Measurements from ENCODE around the gene CYTH1. TPM values are rescaled to one million over a fixed set of nuclear protein-coding genes. Genes with fewer than 3 reads are reported as not detected.
A peak's percentile ranks its signal among the peaks of the same experiment; 100 is the strongest.

Gene CYTH1
- total and polyA plus RNA-seq, 8 donors = 18.3 to 34.4 (median 23.5) TPM

DNA sequence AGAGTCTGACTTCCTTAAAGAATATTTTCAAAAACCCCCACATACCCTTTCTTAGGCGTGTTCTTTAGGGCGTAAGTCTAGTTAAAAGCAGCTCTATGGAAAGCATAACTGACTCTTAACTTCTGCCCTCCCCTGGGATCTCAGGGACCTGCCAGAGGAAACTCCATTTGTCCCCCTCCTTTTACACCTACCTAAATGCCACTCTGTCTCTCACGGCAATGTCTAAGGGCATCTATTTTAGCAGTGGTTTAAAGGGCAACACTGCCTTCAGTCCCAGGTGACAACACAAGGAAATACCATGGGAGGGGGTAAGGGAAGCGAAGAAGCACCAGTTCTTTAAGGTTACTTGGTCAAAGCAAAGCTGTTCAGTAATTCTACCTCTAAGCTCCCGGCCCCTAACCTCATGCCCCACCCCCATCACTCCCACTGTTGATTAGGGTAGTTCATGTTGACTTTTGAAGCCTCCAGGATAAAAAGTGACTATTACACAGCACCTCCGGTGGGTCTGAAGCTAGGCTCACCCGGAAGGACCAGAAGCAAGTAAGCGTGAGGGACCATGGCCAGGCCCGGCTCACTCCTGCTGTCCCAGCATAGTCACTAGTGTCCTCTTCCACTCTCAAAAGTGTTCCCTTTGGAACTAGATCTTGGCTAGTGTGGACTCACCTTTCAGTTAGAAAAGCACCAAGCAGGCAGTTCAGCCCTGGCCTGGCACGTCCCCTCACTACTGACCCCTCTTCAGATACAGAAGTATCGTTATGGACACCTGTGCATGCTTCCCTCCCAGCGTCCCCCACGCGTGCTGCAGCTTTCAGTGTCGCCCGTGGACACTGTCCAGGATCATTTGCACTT lies 47.1 kb downstream of the CYTH1 start:
- Histone ChIP-seq H3K9me3 (no peaks in the 10 kb centered on the region), H3K4me3 (peak overlapping the region in 2 of 4 donors; percentile 54 to 70), H3K27me3 (no peaks in the 10 kb centered on the region), H3K36me3 (no peaks in the 10 kb centered on the region), H3K4me1 (peaks cover 0 to 30% (median 5%) of the 10 kb centered on the region in 3 donors), H3K27ac (peak overlapping the region; percentile 22 to 88 (median 75))
- no peak for TF ChIP-seq CTCF (IDR thresholded peaks at IDR 0.05)
- no peak for DNase-seq
- no peak for FAIRE-seq
- ATAC-seq = peak; percentile 6 to 21 (median 12)
- 33 to 34% methylated on average over 16 of the region's 16 CpGs for WGBS, 2 donors
- intact Hi-C loops (cut with DNase I) = no loop called here

DNA sequence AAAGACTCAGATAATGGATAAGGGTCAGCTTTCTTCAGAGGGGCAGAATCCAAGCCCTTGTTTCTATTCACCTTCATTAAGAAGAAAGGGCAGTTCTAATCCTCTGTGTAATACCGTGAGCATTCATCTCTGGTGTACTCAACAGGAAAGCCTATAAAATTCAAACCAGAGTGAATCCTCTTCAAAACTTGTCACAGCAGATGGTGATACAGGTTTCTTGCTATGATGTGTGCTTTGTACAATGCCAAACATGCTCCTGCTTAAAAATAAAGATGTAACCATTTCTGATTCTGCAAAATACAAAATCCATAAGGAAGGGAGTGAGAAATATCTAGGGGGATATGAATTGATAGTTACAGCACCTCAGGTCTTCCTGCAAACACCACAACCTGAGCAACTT lies 49.7 kb downstream of the CYTH1 start:
- peaks cover 0 to 24% (median 4%) of the 10 kb centered on the region in 3 donors for H3K4me1 ChIP-seq
- no peaks in the 10 kb centered on the region for H3K27me3 ChIP-seq
- 83 to 97% methylated on average over 1 of the region's 1 CpG for WGBS, 2 donors
- DNase-seq = no peak
- FAIRE-seq = no peak
- intact Hi-C loops (cut with DNase I) = no loop called here
- no peaks in the 10 kb centered on the region for H3K36me3 ChIP-seq
- no peak for ATAC-seq
- no peak for TF ChIP-seq CTCF (IDR thresholded peaks at IDR 0.05)
- no peak overlapping the region for H3K27ac ChIP-seq
- H3K9me3 ChIP-seq = no peaks in the 10 kb centered on the region
- no peak overlapping the region for H3K4me3 ChIP-seq

DNA sequence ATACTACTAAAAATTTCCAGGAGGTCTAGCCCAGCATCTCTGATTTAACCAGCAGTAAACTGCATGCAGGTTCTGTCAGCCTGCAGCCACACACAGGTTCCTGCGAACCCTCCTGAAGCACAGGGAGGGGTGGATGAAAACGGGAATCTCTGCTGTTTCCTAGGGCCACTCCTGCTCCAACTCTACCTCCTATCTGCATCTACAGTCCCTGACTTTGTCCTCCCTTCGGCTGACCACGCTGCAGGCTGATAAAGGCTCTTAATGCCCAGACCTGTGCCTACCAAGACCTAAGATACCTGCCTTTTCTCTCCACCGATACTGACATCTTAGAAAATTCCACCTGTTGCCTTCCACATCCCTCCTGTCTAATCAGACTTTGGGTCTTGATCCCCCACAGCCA lies 50.2 kb downstream of the CYTH1 start:
- TF ChIP-seq CTCF (IDR thresholded peaks at IDR 0.05) = no peak
- DNase-seq = no peak
- intact Hi-C loops (cut with DNase I) = no loop called here
- FAIRE-seq = no peak
- ATAC-seq = no peak
- H3K9me3 ChIP-seq = no peaks in the 10 kb centered on the region
- H3K36me3 ChIP-seq = no peaks in the 10 kb centered on the region
- no peak overlapping the region for H3K4me3 ChIP-seq
- H3K4me1 ChIP-seq = peaks cover 0 to 20% (median 0%) of the 10 kb centered on the region in 3 donors
- no peak overlapping the region for H3K27ac ChIP-seq
- 81% methylated on average over 5 of the region's 5 CpGs for WGBS, 2 donors
- H3K27me3 ChIP-seq = no peaks in the 10 kb centered on the region

DNA sequence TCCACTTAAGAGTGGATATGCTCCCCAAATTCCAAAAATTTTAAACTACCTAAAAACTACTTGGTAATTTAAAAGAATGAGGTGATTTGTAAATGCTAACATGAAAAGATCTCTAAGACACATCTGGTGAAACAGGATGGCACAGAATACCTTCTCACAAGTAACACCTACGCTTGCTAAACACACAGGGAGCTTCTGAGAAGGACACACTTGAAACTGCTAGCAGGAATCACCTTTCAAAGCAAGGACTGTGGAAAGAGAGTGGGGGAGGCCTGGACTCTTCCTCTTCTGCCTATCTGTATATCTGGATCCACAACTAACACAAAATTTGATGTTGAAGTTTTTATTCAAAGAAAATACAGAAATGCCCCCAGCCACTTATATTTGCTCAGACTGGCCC lies 52.4 kb downstream of the CYTH1 start:
- H3K27me3 ChIP-seq = no peaks in the 10 kb centered on the region
- ATAC-seq (no peak), DNase-seq (no peak), FAIRE-seq (no peak)
- no peaks in the 10 kb centered on the region for H3K9me3 ChIP-seq
- H3K36me3 ChIP-seq = no peaks in the 10 kb centered on the region
- no peak overlapping the region for H3K27ac ChIP-seq
- no peak overlapping the region for H3K4me3 ChIP-seq
- no peak for TF ChIP-seq CTCF (IDR thresholded peaks at IDR 0.05)
- intact Hi-C loops (cut with DNase I) = no loop called here
- H3K4me1 ChIP-seq = peaks cover 0 to 15% (median 5%) of the 10 kb centered on the region in 3 donors
- WGBS, 2 donors = 76 to 84% methylated on average over 1 of the region's 1 CpG

DNA sequence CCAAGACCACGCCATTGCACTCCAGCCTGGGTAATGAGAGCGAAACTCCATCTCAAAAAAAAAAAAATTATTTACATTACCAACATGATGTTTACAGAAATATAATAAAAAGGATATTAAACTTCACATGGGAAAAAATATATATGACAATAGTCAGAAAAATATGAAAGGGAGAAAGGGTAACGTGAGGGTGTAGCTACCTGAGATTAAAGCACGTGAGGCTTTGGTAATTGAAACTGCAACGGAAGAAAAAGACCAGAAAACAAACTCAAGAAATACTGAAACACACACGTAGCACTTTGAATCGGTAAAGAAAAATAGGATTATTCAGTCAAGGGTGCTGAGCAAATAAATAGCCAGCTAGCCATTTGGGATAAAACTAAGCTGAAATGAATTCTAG lies 53.6 kb downstream of the CYTH1 start:
- DNase-seq = no peak
- FAIRE-seq = no peak
- H3K9me3 ChIP-seq = no peaks in the 10 kb centered on the region
- intact Hi-C loops (cut with DNase I) = no loop called here
- H3K4me3 ChIP-seq = no peak overlapping the region
- TF ChIP-seq CTCF (IDR thresholded peaks at IDR 0.05) = no peak
- no peaks in the 10 kb centered on the region for H3K36me3 ChIP-seq
- whole genome bisulfite sequencing, 2 donors = 86 to 92% methylated on average over 7 of the region's 7 CpGs
- no peak for ATAC-seq
- H3K27me3 ChIP-seq = no peaks in the 10 kb centered on the region
- peaks cover 0 to 15% (median 5%) of the 10 kb centered on the region in 3 donors for H3K4me1 ChIP-seq
- no peak overlapping the region for H3K27ac ChIP-seq

All from pancreas (tissue), 10 donors.